GM18907 (cell line): Measurements from ENCODE around the gene ARHGAP26.

Experiments used
- ATAC-seq: cut with Tn5 transposase; IDR thresholded peaks from one replicate; pipeline ENCODE4 v1.9.1; 2021; ENCODE audit warnings: mild to moderate bottlenecking, moderate library complexity; ENCODE audit not compliant: unreplicated experiment

ARHGAP26 gene

GRCh38 chr5:143212261-143212660 is 442.1 kb downstream of the ARHGAP26 start:
- ATAC-seq, result no peak

DNA sequence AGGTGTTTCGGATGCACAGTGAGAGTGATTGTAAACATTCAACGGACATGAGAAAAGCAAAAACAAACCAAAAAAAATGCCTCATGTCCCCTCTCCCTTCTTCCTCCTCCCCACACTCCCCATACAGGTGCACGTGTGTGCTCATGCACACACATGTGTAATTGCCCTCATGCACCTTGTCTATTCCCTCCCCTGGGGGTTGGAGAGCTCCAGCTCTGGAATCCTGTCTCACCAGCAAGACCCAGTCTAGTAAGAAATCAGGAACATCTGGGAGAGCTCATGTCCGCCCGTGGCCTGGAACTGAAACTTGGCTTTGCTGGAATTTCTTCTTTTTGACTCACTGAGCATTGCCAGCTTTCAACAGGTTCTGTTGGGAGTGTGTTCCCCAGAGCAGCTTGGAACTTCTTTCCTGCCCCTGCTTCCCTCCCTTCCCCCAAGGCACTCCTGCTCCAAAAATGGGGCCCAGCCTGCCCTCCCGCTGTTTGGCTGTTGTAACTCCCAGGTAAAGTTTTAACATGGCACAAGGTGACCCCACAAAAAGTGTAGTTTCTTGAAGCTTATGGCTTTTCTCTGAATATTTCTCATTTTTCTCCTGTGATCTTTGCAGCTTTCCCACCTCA is 443.2 kb downstream of the ARHGAP26 start:
- no peak for ATAC-seq

DNA sequence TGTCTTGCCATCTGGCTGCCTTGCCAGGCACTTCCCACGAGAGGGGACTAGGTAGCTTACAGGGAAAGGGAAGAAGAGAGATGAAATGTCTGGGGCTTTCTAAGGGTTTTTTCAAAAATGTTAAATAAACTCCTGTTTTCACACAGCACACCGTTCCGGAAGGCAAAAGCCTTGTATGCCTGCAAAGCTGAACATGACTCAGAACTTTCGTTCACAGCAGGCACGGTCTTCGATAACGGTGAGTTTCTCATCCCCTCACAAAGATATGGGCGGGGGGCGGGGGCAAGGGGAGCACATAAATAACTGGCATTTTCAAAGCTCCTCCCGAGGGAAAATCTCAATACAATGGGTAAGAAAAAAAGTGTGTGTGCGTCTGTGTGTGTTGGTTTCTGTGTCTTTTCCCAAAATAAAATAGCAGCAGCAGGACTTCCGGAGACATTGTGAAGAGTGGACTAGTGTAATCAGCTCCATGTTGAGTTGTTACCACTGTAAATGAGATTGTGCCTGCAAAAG is 443.7 kb downstream of the ARHGAP26 start:
- peak; percentile 60 for ATAC-seq

- ATAC-seq, result no peak
Measured at GRCh38 chr5:143214458-143214857, 444.3 kb downstream of the ARHGAP26 start.

GRCh38 chr5:143214890-143215289 is 444.7 kb downstream of the ARHGAP26 start:
- ATAC-seq, result no peak

- no peak for ATAC-seq
Measured at GRCh38 chr5:143215690-143216089, 445.5 kb downstream of the ARHGAP26 start.

- no peak for ATAC-seq
Measured at GRCh38 chr5:143216211-143216610, 446.0 kb downstream of the ARHGAP26 start.

- no peak for ATAC-seq
Measured at GRCh38 chr5:143217065-143217803, 447.1 kb downstream of the ARHGAP26 start.

GRCh38 chr5:143217804-143218160 is 447.6 kb downstream of the ARHGAP26 start:
- ATAC-seq, result peak; percentile 30

DNA sequence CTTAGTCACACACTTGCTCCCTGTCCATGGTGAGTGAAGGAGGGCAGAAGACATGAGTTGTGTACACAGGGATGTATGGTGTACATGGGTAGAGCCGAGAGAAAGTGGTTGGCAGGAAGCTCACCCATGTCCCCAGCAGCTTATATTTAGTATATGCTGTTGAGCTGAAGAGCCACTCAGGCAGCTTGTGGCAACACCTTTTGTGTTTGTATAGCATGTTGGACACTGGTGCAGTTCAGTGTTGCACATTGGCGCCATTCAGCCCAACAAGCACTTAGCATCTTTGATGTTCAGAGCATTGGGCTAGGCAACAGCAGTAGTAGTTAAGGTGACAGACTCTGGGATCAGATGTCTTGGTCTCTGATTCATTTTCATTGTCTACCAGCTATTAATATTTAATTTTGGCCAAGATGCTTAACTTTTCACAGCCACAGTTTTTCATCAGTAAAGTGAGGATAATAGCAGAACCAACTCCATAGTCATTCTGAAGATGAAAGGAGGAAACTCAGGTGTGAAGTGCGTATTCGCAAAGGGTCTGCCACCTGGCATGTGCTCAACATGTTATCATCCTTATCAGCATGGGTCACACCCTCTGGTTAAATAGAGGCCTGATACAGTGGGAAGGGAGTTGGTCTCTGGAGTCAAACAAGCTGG is 448.5 kb downstream of the ARHGAP26 start:
- no peak for ATAC-seq

DNA sequence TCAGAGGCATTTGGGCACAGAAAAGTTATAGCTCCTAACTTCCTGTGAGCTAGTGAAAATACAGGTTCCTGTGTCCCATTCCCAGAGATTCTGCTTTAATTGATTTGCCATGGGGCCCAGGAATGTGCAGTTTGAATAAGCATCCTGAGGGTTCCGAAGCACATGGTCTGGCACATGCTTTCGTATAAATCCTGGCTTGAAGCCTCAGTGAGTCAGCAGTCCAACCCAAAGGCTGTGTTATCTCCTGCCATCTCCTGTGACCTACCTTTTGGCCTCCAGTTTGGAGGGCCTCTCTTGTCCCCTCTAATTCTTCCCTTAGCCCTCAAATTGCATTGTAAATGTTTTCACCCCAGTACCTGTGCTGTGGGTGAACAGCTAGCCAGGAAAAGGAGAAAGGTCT is 449.5 kb downstream of the ARHGAP26 start:
- no peak for ATAC-seq

DNA sequence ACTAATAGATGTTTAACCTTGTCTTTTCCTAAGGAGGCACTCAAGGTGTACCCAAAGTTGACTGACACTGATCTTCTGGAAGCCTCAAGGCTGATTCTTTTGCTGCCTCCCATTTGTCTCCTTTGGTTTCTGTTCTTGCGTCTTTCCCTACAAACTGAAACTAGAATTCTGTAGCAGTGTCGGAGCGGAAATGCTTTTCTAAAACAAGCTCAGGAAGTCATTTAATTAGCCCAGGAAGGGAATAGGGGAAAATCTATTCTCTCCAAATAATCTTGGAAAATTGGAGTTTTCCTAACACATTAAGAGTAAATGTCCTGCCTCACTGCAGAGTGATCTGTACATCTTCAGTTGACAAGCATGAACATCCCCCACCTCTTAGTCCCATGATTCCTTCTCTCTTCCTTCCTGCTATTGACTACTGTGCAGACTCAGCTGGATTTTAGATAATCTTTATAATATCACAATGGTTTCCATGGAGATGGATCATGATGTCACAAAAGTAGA is 450.6 kb downstream of the ARHGAP26 start:
- ATAC-seq, result no peak

DNA sequence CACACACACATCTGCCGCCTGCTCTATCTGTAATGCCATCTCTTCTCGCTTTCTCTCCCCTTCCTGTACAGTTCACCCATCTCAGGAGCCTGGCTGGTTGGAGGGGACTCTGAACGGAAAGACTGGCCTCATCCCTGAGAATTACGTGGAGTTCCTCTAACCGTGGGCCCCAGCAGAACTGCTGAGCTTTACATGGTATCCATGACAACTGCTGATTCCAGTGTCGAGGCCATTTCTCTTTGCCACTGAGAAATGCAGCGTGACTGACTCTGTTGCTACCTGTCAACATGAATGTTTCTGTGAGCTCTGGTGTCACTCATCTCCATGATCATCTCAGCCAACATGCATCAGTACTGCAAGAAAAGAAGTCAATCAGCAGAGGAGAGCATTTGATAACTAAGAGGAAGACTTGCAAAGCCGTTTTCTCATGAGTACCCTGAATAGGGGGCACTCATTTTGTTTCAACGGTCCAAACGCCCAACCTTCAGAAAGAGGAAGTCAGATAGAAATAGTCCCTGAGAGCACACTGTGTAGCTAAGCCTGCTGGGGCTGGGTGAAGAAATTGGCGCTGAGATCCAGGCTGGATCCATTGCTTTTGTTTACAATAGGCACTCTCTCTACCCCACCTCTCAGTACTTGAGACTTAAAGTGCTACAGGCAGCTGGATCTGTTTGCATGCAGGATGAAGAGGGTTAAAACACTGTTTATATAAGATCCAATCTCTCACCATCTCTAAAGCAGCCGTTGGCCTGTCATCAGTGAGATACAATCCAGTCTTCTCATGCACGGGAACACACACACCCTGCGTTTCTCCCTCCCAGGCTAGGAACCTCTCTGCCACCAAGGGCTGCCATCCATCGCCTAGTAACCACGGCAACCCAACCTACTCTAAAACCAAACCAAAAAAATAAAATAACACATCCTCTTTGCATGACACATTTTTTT is 452.4 kb downstream of the ARHGAP26 start:
- peak; percentile 69 for ATAC-seq

GRCh38 chr5:143224672-143225071 is 454.5 kb downstream of the ARHGAP26 start:
- ATAC-seq, result no peak

DNA sequence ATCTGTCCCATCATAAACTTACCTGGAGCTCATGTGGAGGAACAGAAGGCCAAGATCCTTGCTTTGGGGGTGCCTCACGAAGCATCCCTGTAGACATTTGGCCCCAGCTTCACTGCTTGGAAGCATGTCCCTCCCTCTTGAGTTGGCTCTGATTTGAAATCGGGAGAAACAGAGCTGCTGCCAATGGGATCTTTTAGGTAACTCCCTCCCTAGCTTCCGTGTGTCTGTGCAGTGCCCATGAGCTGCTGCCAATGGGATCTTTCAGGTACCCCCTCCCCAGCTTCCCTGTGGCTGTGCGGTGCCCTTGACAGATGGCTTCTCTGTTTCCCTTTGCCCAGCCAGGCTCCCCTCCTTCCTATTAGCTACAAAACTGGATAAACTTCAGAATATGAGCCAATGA is 455.3 kb downstream of the ARHGAP26 start:
- no peak for ATAC-seq

GRCh38 chr5:143226361-143226760 is 456.2 kb downstream of the ARHGAP26 start:
- ATAC-seq, result no peak

DNA sequence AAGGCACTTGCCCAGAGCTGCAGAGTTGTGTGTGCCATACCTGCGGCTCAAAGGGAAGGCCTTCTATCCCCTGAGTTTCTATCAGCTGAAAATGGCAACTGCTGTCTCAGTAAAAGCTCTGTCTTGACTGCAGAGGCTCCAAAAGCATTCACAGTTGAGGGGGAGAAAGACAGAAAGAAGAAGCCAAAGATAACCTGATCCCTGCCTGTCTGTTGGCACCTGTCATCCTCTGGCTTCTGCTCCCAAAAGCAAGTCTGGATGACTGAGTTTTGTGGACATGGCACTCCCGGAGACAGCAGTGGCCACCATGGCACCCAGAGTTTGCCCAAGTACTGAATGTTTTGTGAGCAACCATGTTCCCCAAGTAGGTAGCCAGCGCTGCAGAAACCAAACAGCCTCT is 456.7 kb downstream of the ARHGAP26 start:
- no peak for ATAC-seq

DNA sequence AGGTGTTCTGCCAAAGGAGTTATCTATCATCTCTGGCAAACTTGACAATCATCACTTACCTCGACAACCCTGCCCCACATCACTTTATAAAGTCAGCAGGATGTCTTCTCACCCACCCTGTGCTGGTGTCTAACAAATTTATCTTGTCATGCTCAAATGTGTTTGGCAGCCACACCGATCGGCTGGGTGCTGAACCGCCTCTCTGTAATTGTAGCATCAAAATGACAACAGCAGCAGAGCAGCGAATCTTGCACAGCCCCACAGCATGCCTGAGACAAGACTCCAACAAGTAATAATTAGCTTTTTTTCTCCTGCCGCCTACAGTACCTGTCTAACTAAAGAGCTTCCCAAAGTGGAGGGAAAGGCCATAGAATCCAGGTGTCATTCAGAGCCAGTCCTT is 457.1 kb downstream of the ARHGAP26 start:
- ATAC-seq, result no peak

DNA sequence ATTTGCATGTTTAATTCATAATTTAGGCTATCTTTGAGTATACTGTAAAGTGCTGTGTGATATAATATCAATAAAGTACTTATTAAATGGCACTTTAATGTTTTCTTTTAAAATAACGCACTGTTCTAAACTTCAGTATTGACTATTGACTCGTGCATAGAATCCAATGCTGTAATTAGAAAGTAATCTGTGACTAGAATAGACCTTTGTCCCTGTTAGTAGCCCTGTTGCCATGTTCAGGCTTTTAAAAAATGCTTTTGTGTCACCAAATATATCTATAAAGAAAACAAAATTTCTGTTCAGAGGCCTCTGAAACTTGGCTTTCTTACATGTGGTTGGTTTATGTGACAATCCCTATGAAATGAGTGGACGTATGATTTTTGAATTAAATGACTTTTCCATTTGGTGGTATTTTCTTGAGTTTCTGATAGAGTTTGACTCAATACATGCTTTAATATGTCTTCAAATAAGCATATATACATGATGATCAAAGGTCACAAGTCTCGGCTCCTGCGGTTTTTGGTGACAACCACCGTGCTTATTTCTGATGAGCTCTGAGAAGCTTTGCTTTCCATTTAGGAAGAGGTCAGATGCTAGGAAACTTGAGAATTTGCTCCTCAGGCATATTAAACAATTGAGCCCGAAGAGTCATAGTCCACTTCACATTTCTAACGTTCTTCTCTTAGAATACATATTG is 458.6 kb downstream of the ARHGAP26 start:
- ATAC-seq, result no peak

- ATAC-seq, result peak; percentile 47
Measured at GRCh38 chr5:143229426-143229895, 459.3 kb downstream of the ARHGAP26 start.
